Stimulated activated CD4-positive, alpha-beta T cell treated with anti-CD3 and anti-CD28 coated beads, Interleukin-1b, Interleukin-23, amount 100 ng/mL, for 24 hours (primary cell): ENCODE results near the gene SLC1A2.

Experiments
- DNase-seq, 4 experiments: peaks; one replicate each; pipeline ENCODE4 v3.0.0-alpha.2; 2020; ENCODE audit warnings: low read depth in 4 of 4, low spot score in 1 of 4

The SLC1A2 gene

DNA sequence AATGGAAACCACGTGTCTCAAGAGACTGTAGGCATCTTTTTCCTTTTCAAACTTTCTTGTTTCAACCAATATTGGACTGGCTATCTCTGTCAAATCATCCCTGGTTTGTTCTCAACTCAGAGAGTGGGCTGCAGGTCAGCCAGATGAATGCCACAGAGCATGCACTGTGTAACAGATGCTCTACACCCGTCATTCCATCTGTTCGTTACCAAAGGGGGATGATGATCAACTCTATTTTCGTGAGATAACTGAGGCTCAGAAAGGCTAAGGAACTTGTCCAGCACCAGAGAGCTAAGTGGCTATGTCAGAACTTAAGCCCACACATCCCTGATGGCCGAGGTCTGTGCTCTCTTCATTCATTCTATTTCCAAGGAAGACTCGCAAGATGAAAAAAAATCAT lies 42.1 kb downstream of the SLC1A2 start:
- DNase-seq: no peak

DNA sequence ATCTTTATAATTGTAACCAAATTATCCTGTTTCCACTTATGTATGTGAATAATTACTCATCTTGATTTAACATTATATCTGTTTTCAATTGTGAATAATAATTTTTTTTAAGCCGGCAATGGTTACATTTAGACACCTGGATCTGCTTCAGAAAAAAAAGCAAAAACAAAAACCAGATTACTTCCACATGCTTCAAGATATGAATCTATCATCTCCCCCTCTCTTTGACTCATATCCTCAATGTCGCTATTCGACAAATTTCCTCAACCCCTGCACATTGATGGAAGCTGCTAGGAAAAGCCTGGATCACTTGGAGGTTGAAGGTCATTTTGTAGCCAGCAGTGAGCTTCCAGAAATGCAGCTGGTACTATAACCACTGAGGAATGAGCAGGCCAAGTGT lies 42.7 kb downstream of the SLC1A2 start:
- no peak for DNase-seq

DNA sequence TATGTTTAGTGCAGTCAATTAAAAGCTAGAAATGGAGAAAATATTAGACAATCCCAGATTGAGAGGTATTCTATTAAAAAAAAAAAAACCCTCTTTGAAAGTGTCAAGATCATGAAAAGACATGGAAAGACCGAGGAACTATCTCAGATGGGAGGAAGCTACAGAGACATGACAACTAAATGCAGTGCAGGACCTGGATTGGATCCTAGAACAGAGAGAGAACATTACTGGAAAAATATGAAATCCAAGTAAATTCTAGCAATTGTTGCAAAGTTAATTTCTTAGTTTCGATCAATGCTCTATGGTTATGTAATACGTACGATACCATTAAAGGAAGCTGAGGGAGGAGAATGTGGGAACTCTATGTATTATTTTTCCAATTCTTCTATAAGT lies 43.2 kb downstream of the SLC1A2 start:
- DNase-seq: no peak

DNA sequence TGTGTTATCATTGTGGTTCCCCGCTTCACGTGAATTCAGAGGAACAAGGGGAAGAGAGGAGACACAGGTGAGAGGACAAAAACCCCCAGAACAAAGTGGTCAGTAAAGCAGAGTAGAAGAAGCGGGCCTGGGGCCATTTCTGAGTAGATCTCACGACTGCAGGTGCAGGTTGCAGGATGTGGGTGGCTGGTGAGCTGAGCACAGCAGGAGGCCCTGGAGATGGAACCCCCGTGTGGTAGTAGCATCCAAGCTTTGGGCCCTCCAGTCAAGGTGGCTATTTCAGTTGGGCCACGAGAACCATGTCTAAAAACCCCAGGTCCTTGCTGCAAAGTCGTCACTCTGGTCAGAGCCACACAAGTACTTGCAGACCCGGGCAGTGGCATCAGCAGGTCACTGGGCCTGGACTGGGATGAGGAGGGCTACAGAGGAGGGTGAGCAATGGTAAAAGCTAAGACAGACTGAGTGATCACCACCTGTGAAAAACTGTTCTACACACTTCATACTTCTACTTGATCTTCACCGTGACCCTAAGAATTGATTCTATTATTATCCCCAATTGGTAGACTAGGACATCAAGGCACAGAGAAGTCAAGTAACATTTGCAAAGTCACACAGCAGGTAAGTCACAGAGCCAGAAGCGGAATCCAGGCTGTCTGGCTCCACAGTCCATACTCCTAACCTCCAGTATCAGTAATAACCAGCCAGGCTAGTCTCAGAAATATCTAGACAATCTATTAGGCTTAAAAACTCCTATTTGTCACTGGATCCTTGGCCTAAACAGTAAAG lies 43.8 kb downstream of the SLC1A2 start:
- no peak for DNase-seq

DNA sequence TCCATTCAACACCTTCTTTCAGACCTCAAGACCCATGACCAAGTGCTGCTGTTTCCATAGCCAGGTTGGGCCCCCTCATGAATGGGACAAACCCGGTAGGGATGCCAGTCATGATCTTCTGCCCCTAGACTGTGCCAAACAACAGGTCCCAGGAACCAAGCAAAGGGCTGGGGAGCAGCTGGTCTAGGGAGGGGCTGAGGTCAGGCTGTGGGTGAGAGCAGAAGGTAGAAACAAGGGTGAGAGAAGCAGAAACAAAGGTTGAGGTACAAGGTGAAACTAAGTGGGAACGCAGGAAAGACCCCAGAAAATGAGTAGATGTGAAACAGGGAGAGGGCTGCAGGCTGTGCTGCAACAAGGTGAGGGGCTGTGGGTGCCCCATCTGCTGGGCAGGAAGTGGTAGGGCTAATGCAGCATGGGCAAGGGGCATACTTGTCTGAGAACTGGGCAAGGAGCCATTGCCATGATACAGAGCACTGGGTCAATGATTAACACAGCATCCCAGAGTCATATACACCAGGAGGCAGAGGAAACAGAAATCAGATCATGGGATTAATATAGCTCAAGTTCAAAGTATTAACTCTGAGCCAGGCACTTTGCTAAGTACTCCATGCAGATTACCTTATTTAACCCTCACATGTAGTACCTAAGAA lies 45.9 kb downstream of the SLC1A2 start:
- no peak for DNase-seq

DNA sequence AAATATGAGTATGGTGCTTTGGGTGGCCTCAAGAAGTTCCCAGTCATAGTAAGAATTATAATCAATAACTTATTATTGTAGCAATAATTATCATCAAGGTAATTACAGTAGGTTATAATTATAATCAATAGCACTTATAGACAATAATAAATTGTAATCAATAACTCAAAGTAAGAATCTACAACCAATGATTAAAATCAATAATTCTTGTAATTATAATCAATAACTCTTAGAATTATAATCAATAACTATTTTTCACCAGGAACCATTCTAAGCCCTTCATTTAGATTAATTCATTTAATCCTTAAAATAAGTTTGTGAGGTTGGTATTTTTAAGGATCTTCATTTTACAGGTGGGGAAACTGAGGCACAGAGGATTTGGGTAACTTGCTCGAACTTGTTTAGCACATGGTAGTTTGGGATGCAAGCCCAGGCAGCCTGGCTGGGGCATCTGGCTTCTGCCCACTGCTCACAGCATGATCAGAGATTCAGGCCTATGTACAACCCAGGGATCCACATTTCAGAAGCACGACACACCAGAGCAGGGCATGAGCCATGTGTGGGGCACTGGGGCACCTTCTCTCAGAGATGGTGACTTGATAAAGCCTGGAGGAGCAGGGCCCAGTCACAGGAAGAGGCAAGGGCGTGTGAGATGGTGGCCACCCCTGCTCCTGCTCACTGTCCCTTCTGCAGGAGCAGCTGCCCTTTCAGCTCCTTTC lies 46.6 kb downstream of the SLC1A2 start:
- DNase-seq: no peak

DNA sequence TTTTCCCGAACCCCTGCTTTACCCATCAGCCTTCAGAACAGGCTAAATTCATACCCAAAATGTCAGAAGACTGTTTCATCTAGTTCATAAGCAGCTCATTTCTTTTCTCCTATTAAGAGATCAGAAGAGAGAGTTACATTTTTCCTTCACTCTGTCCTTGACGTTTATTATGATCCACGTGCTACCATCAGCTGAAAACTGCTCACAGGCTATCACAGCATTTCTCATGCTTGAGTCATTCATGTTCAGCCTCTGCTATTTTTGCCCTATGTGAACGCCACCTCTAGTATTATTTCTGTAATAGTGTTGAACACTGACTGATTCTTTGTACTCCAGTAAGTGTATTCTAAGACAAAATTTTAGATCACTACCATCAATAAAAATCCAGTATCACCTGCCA lies 51.9 kb downstream of the SLC1A2 start:
- DNase-seq: no peak

DNA sequence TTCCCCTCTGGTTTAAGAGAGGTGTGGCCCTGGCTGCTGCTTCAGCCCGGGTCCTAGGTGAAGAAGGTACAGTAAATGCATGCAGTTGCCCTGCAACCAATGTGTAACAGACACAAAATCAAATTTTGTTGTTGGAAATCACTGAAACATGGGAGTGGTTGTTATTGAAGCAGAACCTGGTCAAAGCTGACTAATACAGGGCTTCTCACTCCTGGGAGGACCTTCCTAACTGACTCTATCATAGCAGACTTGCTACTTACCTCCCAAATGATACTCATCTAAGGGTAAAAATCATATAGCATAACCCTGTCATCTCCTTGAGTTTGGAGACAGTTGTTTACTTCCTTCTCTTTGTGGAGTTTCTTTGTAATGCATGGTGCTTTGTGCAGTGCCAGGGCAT lies 52.6 kb downstream of the SLC1A2 start:
- DNase-seq: no peak

DNA sequence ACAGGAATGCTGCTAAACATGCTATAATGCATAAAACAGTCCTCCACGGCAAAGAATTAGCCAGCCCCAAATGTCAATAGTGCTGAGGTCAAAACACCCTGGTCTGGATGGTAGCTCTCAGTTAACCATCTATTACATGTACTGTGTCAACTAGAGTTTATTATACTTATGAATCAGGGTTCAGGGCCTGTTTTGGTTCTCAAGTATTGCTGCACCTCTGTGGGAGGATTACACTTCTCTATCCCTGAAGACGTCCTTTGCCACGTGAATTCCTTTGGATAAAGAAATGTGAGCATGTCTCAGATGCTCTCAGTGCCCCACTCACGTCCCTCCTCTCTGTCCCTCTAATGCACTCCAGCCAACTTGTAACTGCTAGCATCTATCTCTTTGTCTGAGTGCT lies 53.4 kb downstream of the SLC1A2 start:
- no peak for DNase-seq

DNA sequence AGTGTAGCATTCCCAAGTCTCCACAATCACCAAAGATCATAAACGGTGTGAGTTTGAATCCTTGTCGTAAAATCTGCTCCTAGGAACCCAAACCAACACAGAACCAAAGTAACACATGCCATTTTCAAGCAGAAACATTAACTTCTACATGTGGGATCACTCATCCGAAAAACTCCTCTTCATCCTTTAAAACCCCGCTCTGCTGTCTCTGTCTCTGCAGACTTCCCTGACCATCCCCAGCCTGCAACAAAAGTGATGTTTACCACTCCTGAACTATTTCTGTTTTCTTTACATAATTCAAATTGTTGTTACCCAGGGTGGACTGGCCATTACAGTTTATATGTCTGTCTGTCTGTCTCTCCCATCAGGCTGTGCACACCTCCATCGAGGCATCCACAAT lies 54.0 kb downstream of the SLC1A2 start:
- DNase-seq: no peak

DNA sequence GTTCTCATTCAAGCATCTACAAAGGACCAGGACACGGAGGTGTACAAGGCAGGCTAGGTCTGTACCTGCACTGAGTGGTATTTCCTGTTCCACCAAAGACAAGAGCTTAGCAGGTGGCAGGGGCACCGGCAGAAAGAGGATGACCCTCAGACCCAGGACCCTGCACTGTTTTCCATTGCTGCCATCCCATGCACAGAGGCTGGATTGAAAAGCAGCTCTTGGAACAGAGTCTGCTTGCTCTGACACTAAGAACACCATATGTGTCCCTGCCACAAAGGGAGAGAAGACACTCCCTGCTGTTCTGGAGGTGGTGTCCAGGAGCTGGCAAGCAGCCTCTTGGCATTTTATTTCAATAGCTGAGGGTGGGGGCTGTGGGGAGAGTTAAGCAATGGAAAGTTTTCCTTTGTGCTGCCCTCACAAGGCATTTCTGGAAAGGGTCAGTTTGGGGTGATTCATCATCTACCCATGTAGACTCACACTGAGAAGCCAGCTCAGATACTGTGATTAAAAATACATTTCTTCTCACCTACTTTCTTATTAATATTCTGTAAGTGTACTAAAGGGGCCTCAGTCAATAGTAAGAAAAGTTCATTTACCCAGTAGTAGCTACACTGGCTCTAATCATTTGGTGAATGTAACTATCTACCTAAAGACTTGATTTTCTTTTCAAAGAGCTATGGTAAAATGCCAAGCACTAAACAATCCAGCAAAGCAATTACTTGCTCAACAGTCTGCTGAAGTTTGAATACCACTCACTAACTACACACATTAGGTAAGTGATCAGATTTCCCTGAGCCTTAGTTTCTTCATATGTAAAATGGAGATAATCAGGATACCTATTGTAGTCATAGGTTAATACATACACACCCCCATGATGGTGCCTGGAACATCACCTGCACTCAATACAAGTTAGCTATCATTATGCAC lies 55.2 kb downstream of the SLC1A2 start:
- no peak for DNase-seq

DNA sequence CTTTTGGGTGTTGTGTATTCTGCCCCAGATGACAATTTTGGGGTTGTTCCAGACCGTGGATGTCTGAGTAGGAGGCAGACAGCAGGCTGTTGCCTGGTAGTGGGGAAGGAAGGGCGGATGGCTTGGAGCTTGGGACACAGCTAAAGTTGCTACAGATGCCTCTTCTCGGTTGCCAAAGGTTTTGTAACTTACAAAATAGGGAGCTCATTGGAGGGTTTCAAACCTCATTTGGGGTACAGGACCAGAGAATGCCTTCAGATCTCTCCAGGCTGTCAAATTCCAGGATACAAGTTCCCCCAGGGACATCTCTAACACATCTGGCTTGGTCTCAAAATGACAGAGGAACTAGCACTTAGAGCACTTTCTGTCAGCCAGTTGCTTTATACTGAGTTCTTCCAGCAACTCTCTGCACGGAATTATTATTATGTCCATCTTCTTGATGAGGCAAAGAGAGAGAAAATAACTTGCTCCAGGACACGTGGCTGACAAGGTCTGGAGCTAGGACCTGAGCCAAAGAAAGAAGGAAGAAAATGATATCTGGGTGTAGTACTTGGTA lies 56.0 kb downstream of the SLC1A2 start:
- no peak for DNase-seq

DNA sequence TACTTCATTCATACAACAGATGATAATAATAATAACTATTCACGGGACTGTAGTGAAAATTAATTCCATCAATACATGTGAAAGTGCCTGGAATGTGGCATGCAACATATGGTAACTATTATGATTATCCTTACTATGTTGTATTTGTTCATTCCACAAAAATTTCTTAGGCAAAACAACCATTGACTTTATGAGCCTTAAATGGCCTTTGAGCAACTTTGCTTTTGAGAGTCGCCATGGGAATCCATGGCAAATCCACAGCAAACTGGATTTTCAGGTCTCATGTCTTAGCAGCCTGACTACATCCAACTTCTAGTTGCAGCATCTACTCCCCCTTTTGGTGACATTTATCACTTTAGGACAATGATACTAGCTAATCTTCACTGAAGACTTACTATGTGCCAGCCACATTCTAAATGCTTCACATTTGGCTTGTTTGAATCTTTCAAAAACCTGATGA lies 56.8 kb downstream of the SLC1A2 start:
- no peak for DNase-seq

DNA sequence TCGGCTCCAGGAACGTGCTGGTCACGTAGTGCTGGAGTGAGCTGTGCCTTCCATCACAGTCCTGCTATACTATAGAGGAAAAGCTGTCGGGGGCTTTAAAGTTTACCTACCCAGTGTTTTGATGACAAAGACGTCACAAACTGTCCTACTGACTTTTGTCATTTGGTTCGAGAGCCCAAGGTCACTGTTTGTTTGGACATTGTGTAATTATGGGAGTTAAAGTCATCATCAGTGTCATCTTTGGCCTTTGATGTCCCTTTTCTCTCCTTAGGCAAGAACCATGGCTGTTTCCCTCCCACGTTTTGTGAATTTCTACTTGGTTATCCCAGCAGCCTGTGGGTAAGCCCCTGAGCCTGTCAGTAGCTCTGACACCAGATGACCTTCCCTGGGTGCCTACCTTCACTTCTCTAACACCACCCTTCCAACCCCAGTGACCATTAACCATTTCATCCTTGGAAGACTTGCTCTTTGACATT lies 59.3 kb downstream of the SLC1A2 start:
- DNase-seq: no peak

DNA sequence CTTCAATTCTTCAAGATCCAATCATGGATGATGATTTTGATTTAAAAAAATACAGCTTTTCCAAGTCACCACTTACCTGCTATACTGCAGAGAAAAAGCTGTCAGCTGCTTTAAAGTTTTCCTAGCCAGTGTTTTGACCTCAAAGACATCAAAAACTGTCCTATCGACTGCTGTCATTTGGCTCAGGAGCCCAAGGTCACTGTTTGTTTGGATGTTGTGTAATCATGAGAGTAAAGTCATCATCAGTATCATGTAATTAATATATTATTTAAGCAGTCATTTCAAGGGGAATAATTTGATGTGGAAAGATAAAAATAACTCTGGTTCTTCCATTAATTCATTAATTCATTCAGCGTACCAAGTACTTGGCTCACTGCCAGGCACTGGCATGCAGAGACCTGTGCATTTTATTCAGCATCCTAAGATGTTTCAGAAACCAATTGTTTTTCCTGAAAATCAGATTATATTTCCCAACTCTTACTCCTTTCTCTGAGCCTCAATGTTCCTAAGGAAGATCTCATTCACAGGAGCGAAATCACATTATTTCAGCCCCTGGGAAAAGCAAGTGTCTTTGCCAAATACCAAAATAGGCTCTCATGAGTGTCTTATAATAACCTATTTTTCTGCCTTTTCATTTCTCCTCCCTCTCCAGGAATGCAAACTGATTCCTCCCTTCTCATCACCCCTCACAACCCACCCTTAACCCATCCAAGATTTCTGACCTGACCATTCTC lies 59.9 kb downstream of the SLC1A2 start:
- DNase-seq: no peak

DNA sequence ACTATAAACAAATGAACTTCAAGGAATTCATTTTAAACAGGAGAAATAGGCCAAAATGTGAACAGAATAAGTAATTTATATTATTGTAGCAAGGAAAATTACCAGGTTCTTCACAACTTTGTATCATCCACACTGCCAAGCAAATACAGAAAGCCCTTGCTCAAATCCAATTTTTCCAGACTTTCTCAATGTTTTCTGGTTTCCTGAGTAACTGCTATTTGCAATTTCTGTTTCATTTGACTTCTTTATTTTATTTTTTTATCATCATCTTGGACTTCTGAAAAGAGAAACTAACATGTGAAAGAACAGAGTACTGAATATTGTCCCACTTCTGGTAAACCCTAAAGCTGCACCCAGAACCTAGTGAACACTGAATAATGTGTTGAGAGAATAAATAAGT lies 61.0 kb downstream of the SLC1A2 start:
- no peak for DNase-seq

DNA sequence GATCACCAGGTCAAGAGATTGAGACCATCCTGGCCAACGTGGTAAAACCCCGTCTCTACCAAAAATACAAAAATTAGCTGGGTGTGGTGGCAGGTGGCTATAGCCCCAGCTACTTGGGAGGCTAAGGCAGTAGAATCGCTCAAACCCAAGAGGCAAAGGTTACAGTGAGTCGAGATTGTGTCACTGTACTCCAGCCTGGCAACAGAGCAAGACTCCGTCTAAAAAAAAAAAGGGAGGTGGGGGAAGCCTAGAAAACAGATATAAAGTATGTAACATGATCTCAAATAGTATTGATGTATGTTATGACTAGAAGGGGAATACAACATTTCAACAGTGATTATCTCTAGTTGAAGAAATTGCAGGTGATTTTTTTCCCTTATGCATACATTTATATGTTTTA lies 61.4 kb downstream of the SLC1A2 start:
- no peak for DNase-seq

DNA sequence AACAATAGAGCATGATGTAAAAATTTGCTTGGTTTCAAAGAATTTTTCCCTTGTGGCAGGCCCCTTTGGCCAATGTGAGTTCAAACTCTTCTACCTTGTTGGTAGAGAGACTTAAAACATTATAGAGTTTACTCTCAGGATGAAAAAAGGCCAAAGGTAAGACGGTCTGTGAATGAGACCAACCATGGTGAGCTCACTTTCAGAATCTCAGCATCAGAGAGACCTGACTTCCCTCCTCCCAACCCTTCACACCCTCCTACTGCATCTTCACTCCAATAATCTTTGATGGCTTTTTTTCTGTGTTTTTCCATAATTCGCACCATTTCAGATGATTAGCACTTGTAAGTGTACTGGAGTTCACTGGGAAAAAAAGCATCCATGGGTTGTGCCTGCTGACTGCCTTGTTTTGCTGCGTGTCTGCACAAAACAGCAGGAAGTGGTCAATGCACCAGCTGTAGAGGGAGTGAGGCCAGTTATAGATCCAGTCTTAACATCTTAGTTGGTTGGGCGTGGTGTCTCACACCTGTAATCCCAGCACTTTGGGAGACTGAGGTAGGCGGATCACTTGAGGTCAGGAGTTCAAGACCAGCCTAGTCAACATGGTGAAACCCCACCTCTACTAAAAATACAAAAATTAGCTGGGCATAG lies 64.1 kb downstream of the SLC1A2 start:
- no peak for DNase-seq

DNA sequence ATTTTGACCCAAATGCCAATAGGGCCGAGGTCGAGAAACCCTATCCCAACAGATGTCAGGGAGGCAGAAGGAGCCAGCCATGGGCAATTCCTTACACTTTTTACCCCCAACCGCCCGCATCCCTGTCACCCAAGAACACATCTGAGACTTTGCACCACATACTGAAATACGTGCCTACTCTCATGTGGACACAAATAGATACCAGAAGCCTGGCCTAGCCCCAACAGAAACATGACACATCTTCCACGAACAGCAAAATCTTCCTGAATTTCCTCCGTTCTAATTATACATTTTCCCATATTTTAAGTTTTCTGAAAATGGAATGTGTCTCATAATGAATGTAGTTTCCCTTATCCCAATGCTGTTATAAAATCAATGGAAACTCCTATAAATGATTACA lies 64.7 kb downstream of the SLC1A2 start:
- DNase-seq: no peak
